Measurements from ENCODE around the gene PEX5.

- TF ChIP-seq, protein P1, sequence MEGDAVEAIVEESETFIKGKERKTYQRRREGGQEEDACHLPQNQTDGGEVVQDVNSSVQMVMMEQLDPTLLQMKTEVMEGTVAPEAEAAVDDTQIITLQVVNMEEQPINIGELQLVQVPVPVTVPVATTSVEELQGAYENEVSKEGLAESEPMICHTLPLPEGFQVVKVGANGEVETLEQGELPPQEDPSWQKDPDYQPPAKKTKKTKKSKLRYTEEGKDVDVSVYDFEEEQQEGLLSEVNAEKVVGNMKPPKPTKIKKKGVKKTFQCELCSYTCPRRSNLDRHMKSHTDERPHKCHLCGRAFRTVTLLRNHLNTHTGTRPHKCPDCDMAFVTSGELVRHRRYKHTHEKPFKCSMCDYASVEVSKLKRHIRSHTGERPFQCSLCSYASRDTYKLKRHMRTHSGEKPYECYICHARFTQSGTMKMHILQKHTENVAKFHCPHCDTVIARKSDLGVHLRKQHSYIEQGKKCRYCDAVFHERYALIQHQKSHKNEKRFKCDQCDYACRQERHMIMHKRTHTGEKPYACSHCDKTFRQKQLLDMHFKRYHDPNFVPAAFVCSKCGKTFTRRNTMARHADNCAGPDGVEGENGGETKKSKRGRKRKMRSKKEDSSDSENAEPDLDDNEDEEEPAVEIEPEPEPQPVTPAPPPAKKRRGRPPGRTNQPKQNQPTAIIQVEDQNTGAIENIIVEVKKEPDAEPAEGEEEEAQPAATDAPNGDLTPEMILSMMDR (conservative IDR thresholded peaks at IDR 0.05; ENCODE audit: low read depth in 2 of 2): no peak
- no peak for TF ChIP-seq EZH2 (IDR thresholded peaks at IDR 0.05; ENCODE audit: low read depth, unreplicated experiment)
- no peak for TF ChIP-seq EZH2phosphoT487 (IDR thresholded peaks at IDR 0.05; ENCODE audit: unreplicated experiment)
- TF ChIP-seq ZNF462 (CRISPR knock-in tag; IDR thresholded peaks at IDR 0.05): no peak
- TF ChIP-seq POLR2AphosphoS5 (IDR thresholded peaks at IDR 0.05; ENCODE audit: low read depth): no peak
- no peak for TF ChIP-seq JUNB (IDR thresholded peaks at IDR 0.05; ENCODE audit: unreplicated experiment)
- no peak for TF ChIP-seq REST (IDR thresholded peaks at IDR 0.05; ENCODE audit: unreplicated experiment)
- TF ChIP-seq ETS1 (IDR thresholded peaks at IDR 0.05): no peak
- no peak for TF ChIP-seq ZNF114 (CRISPR knock-in tag; IDR thresholded peaks at IDR 0.05)
- TF ChIP-seq NANOG (IDR thresholded peaks at IDR 0.05; ENCODE audit: borderline replicate concordance): no peak
- no peak for TF ChIP-seq CREB1 (CRISPR knock-in tag; IDR thresholded peaks at IDR 0.05; ENCODE audit: low read depth)
Measured at GRCh38 chr12:7193674-7194073, 4.2 kb downstream of the PEX5 start.
